Thyroid gland (tissue), 4 donors: Measurements from ENCODE around the gene NLGN1. TPM values are rescaled to one million over a fixed set of nuclear protein-coding genes. Genes with fewer than 3 reads are reported as not detected.

Experiments used
- DNase-seq, 2 donors: peaks; one replicate each; pipeline ENCODE4 v3.0.0-alpha.2; 2019
- H3K27ac ChIP-seq, 3 donors: fragments of 200-600 bp; sonication (generic); 1 replicate in 2 of 3; 2 replicates in 1 of 3; pipeline ENCODE4 v1.5.1; 2016 to 2019; ENCODE audit warnings: mild to moderate bottlenecking in 1 of 3, moderate library complexity in 1 of 3
- H3K27me3 ChIP-seq: fragments of 200-600 bp; sonication (generic); one replicate; pipeline ENCODE4 v1.5.1; 2019
- H3K36me3 ChIP-seq, 2 donors: fragments of 200-600 bp; sonication (generic); one replicate each; pipeline ENCODE4 v1.5.1; 2016 to 2019
- H3K4me1 ChIP-seq, 2 donors: fragments of 200-600 bp; sonication (generic); one replicate each; pipeline ENCODE4 v1.5.1; 2017 to 2019
- H3K4me3 ChIP-seq, 3 donors: fragments of 200-600 bp; sonication (generic); replicated peaks in 1 of 3; 1 replicate in 2 of 3; 2 replicates in 1 of 3; pipeline ENCODE4 v1.5.1; 2016; ENCODE audit warnings: mild to moderate bottlenecking in 1 of 3
- H3K9me3 ChIP-seq: fragments of 200-600 bp; sonication (generic); one replicate; pipeline ENCODE4 v1.5.1; 2017
- POLR2A ChIP-seq, 2 donors: fragments of 450-650 bp; IDR thresholded peaks; one replicate each; pipeline ENCODE4 v1.6.1; 2017; ENCODE audit warnings: antibody characterized with exemption in 2 of 2, mild to moderate bottlenecking in 2 of 2, moderate library complexity in 1 of 2
- WGBS, 2 donors: methylation state at CpG; one replicate each; pipeline ENCODE4 v1.1.5; 2017; 5-methylcytosine and 5-hydroxymethylcytosine counted together
- intact Hi-C: fragments of 100-400 bp; cut with DNase I; formaldehyde crosslinking; loops from one replicate; pipeline ENCODE4 v1.15.1; 2023
- total RNA-seq, 4 donors: library from RNA; depleted of rRNA; stranded (reverse); fragments of >200 nt; gene quantifications; one replicate each; pipeline ENCODE4 v1.2.3, GENCODE V29; 2016
- TF ChIP-seq, protein P1 (sequence below), 6 experiments: fragments of 200-600 bp in 3 of 6; fragments of 450-650 bp in 3 of 6; sonication (generic) in 3 of 6; IDR thresholded peaks; one replicate each; pipeline ENCODE4 v1.5.1; 2016 to 2019; ENCODE audit warnings: antibody characterized with exemption in 6 of 6, mild to moderate bottlenecking in 2 of 6, inconsistent platforms in 1 of 6, moderate library complexity in 1 of 6

The NLGN1 gene
- total RNA-seq, 4 donors from 2014 or later: 2.4 to 13.9 (median 2.9) TPM

DNA sequence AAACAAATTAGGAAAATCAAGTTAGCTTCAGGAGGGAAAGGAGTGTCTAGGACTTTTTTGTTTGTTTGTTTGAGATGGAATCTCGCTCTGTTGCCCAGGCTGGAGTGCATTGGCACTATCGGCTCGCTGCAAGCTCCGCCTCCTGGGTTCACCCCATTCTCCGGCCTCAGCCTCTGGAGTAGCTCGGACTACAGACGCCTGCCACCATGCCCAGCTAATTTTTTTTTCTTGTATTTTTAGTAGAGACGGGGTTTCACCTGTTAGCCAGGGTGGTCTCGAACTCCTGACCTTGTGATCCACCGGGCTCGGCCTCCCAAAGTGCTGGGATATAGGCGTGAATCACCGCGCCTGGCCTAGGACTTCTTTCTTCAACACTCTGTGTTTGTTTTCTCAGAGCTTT is 171.1 kb downstream of the NLGN1 start:
- 92% methylated on average over 14 of the region's 14 CpGs for WGBS, 2 donors
- no peaks in the 10 kb centered on the region for H3K9me3 ChIP-seq
- no peak overlapping the region for H3K4me3 ChIP-seq
- DNase-seq: no peak
- intact Hi-C loops: no loop called here
- H3K27ac ChIP-seq: no peak overlapping the region
- TF ChIP-seq, protein P1, sequence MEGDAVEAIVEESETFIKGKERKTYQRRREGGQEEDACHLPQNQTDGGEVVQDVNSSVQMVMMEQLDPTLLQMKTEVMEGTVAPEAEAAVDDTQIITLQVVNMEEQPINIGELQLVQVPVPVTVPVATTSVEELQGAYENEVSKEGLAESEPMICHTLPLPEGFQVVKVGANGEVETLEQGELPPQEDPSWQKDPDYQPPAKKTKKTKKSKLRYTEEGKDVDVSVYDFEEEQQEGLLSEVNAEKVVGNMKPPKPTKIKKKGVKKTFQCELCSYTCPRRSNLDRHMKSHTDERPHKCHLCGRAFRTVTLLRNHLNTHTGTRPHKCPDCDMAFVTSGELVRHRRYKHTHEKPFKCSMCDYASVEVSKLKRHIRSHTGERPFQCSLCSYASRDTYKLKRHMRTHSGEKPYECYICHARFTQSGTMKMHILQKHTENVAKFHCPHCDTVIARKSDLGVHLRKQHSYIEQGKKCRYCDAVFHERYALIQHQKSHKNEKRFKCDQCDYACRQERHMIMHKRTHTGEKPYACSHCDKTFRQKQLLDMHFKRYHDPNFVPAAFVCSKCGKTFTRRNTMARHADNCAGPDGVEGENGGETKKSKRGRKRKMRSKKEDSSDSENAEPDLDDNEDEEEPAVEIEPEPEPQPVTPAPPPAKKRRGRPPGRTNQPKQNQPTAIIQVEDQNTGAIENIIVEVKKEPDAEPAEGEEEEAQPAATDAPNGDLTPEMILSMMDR (IDR thresholded peaks at IDR 0.05): no peak
- no peak for TF ChIP-seq POLR2A (IDR thresholded peaks at IDR 0.05)
- H3K27me3 ChIP-seq: no peaks in the 10 kb centered on the region
- H3K4me1 ChIP-seq: no peaks in the 10 kb centered on the region
- H3K36me3 ChIP-seq: no peaks in the 10 kb centered on the region

DNA sequence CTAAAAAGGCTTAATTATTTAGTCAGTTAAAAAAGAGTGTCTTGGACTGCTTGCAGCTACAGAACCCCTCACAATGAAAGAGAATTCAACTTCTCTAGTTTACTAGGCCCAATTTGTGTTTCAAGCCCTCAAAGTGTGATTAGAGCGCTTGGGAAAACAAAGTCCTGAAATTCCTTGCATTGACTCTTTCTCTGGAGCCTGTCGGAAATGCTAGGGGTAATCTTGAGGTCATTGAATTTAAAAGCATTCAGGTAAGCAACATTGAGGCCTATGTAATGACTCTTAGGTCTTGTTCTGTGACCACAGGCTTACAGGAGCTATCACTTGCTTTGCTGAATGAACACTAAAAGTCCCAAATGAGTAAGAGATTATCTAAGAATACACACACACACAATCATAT is 186.0 kb downstream of the NLGN1 start:
- DNase-seq: no peak
- H3K27ac ChIP-seq: no peak overlapping the region
- no peaks in the 10 kb centered on the region for H3K27me3 ChIP-seq
- no peaks in the 10 kb centered on the region for H3K36me3 ChIP-seq
- H3K9me3 ChIP-seq: no peaks in the 10 kb centered on the region
- TF ChIP-seq, protein P1 (IDR thresholded peaks at IDR 0.05): no peak
- TF ChIP-seq POLR2A (IDR thresholded peaks at IDR 0.05): no peak
- WGBS, 2 donors: 97 to 99% methylated on average over 2 of the region's 2 CpGs
- H3K4me3 ChIP-seq: no peak overlapping the region
- intact Hi-C loops: no loop called here
- peaks cover 5 to 10% of the 10 kb centered on the region in 2 donors for H3K4me1 ChIP-seq

DNA sequence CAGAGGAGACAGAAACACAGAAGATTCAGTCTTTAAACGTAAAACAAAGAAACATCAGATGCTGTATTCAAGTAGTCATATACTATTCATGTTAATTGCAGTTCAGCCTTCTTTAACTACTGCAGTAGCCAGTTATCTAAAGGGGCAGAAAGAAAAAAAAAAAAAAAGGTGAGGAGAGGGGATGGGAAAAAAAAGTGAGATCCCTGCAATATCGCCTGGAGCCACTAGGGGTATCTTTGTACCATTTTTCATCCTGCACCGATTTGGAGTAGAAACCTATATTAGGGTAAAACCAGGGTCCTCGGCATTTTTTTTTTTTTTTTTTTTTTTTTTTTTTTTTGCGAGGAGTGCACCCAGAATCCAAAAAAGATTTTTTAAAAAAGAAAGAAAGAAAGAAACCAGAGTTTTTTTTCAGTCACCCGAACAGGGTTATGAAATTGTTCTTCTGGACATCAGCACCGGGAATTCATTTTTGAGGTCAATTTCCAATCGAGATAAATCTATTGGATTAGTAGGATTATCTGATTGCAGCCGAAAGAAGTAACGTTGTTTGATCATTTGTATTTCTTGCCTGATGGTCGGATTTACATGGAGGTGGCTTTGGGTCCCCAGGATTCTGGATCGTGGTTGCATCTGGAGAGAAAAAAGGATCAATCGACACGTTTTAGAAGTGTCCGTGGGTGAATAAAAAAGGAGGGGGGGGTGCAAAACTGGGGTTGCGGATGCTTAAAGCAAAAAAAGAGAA is 186.7 kb downstream of the NLGN1 start:
- Histone ChIP-seq H3K27ac (no peak overlapping the region), H3K9me3 (no peaks in the 10 kb centered on the region), H3K4me3 (peak overlapping the region in 2 of 3 donors; percentile 23 to 28), H3K4me1 (peaks cover 5 to 10% of the 10 kb centered on the region in 2 donors), H3K36me3 (no peaks in the 10 kb centered on the region), H3K27me3 (no peaks in the 10 kb centered on the region)
- TF ChIP-seq, protein P1 (IDR thresholded peaks at IDR 0.05): peak in 5 of 6 experiments; percentile 18 to 71 (median 51)
- TF ChIP-seq POLR2A (IDR thresholded peaks at IDR 0.05): no peak
- WGBS, 2 donors: 10% methylated on average over 16 of the region's 16 CpGs
- intact Hi-C loops: no loop called here
- peak; percentile 23 to 30 for DNase-seq

DNA sequence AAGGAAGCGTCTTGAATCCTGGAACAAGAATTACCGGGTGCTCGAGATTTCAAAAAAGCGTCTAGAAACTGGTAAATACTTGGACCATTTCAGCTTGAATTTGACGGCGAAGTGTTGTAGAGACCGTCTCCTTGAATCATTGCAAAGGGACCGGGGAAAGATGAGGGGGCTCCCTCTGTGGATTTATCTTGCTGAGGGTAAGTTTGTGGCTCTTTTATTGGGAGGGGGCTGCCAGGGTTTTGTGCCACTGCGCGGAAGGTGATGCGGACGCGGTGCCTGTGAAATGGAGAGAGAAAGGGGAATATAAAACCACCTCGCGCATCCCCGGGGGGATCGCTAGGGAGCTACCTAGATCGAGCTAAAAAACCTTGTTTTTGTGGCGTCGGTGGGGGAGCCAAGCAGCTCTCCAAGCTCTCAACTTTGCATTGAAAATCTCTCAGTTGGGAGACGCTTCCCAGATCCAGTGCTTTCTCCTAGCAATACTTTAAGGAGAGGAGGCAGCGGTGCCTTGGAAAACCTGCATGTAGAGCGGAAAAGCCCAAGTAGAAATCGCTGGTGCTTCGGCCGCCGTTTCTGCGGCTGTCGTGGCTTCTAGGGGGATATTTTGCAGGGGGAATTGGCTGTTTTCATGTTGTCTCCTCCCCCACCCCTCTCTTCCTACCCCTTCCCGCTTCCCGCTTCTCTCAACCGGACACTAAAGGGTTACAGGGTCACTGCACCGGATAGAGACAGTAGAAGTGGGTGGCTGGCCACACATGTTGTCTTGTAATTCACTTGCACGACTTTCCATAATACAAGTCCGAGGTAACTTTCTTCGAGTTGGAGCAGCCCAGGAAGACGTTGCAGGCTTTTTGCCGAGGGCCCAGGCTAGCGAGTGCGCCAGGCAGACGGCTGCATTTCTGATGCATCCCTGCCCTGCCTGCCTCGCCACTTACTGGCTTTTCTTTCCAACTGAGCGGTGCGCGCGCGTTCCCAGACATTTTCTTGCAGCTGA is 187.6 kb downstream of the NLGN1 start:
- no peak for TF ChIP-seq POLR2A (IDR thresholded peaks at IDR 0.05)
- TF ChIP-seq, protein P1 (IDR thresholded peaks at IDR 0.05): no peak
- H3K9me3 ChIP-seq: no peaks in the 10 kb centered on the region
- intact Hi-C loops: no loop called here
- 5% methylated on average over 47 of the region's 47 CpGs for WGBS, 2 donors
- H3K4me3 ChIP-seq: peak overlapping the region in 2 of 3 donors; percentile 23 to 28
- H3K27ac ChIP-seq: no peak overlapping the region
- DNase-seq: peak; percentile 31 to 38
- no peaks in the 10 kb centered on the region for H3K27me3 ChIP-seq
- H3K36me3 ChIP-seq: no peaks in the 10 kb centered on the region
- H3K4me1 ChIP-seq: peaks cover 5 to 10% of the 10 kb centered on the region in 2 donors
